ENCODE results near the gene LRRC27.

LRRC27 gene

DNA sequence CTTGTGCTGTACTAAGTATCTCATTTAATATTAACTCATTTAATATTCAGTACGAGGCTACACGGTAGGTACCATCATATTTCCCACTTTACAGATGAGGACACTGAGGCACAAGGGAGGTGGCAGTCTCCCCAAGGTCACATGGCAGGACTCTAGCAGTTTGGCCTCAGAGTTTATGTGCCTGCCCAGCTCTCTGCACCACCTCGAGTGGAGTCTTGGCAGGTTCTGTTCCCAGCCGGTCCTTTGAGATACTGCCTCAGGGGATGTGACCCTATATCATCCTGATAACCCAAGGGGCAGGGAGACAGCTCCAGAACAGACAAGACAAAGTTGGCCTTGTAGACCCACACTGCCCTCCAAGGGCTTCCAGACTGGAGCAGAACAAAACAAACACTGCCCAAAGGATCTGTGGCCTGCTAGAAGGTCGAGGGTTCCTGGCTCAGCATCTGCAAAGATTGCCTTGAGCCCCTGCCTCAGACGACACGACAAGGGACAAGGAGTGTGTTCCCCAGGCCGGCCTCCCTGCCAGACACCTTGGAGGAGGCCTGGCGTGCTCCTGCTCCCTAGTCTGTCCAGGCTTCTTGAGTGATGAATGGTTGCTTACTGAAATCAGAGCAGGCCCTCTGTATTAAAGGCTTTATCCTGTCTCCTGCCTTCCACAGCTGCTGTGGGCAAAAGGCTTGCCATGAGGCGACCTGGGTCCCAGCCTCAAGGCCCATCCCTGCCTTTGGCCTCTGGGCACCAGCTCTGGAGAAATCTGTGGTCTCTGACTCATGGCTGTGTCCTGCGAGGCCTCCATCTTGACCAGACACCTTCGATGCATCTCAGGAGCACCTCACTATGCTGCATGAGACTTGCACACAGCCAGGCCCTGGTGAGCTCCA lies 61.1 kb downstream of the LRRC27 start:
- no peak for DNase-seq

DNA sequence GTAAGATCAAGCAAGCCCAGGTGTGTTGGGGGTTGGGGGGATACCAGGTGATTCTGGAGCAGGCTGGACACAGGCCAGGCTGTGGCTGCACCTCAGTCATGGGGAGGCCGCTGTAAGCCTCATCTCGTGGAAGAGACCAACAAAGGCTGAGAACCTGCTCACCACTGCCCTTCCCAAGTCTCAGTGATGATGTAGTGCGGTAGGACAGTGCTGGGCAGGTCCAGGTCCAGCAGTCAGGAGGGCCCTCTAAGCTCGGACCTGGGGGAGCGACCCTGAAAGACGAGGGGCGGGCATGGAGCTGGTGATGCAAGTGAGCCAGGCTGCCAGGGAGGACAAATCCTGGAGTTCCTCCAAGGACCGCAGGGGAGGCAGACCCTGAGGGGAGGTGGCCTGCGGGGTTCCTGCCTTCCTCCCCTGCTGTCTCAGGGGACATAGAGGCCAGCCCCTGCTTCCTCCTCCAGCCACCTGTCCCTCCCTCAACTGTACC lies 61.7 kb downstream of the LRRC27 start:
- no peak for DNase-seq

DNA sequence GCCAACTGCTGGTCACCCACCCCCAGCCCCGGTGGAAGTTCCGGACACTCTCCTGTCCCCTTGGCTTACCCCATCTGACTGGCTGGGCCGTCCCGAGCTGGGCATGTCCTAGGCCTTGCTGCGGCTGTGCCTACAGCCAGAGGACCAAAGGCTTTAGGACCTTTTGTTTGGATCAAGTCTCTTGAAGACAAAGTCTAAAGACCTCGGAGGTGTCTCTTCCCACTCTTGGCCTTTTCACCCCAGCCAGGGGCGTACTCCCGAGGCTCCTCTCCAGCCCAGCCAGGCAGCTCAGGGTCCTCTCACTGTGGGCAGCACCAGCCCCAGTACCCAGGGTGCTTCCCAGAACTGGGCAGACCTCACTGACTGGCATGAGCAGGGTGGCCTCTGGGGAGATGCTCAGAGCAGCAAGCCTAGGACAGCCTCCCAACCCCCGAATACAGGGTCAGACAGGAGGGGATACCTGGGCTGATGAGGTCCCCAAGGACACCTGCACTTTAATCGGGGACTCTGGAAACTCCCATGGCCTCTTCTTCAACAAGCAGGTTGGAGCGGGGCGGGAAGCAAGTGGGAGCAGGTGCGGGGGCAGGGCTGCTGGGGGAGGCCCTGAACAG lies 62.3 kb downstream of the LRRC27 start:
- DNase-seq: no peak

DNA sequence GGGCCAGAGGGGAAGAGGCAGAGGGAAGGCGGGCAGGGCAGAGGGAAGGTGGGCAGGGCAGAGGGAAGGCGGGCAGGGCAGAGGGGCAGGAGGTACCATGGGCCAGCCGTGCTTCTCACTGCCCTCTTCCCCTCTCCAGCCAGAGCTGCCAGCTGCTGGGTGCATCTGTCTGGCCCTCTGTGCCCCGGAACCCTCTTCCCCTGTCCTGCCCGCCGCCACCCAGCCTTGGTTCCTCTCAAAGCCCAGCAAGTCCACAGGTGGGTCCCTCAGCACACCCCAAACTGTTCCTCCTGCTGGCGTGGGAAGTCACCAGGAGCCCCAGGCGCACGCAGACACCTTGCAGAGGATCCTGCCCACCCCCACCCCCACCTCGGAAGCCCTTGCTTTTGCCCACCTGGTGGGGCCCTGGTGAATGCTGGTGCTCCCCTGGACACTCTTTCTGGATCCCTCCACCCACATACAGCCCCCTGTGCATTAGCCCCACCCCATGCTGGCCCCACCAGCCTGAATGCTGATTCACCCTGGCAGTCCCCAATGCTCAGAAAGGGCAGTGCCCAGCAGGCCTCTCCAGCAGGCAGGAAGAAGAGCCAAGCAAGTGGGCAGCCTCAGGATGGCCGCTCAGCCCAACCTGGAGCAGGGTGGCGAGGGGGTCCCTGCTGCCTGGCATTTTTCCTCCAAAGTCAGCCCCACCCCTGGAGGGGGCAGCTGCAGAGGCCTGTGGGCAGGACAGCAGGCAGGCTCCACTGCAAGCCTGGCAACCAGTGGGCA lies 63.1 kb downstream of the LRRC27 start:
- DNase-seq: no peak

DNA sequence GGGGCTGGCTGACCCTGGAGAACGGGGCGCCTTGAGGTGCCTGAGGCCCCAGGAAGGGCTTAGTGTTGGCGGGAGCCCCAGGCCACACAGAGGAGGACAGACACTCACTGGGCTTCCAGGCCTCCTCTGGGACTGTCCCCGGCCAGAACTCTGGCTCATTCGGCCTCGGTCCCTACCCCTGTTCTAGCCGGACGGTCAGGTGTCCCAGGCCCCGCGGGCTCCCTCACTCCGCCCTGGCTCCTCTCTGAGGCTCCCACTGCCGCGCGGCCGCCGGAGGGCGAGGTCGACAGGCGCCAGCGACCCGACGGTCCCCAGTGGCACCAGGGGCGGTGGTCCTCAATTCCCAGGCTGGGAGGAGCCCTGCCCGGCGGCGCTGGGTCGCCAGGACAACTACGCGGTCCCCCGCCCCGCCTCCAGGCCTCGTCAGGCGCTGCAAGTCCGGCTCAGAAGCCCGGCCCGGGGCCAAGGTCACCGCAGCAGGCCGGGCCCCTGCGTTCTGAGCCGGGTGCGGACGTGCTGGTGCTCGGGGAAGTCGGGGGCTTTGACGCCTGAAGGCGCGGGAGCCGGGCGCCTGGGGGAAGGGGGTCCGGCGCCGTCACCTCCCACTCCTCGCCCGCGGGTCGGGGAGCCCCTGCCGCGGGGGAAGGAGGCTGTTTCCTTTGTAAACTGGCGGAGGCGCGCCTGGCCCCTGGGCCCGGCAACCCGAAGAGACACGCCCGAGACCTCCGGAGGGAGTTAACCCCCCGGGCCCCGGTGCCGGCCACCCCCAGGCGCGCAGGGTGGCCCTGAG lies 63.9 kb downstream of the LRRC27 start:
- no peak for DNase-seq

DNA sequence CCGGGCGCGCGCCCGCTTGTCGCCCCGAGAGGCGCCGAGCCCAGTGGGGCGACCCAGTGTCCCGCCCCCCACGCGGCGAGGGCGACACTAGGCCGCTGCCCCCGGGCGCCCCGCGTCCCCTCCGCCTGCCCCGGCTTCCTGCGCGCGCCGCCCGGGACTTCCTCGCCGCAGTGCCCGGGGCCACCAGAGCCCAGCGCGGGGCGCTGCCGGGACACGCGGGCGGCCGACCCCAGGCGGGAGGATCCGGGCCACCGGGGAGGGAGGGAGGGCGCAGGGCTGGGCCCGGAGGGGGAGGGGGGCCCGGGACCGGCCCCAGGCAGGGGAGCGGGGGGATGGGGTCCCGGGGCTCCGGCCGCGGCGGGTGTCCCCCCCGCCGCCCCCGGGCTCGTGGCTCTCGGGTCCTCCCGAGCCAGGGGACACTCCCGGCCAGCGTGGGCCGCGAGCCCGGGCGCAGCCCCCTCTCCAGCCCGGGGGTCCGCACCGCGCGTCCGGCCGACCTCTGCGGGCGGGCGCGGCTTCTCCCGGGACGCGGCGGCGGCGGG lies 64.6 kb downstream of the LRRC27 start:
- DNase-seq: no peak

DNA sequence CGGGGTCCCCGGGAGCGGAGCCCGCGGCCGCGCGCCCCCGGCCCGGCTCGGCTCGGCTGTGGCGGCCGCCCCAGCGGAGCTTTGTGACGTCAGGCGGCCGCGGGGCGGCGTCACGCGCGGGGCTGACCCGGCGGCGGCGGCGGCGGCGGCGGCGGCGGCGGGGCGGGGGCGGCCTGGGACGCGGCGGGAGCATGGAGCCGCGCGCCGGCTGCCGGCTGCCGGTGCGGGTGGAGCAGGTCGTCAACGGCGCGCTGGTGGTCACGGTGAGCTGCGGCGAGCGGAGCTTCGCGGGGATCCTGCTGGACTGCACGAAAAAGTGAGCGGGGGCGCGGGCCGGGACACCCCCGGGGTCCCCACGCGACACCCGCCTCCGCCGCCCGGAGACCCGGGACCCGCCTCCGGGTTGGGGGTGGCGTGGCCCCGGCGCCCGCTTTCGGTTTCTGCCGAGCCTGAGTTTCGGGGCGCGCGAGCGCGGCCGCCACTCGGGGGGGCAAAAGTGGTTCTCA lies 65.1 kb downstream of the LRRC27 start, which contains the start of gene PWWP2B:
PWWP2B (plus strand) TSS at position 165 of the 506 bp plus-strand sequence; CDS start at position 192, 27 bp downstream.
- DNase-seq: no peak

DNA sequence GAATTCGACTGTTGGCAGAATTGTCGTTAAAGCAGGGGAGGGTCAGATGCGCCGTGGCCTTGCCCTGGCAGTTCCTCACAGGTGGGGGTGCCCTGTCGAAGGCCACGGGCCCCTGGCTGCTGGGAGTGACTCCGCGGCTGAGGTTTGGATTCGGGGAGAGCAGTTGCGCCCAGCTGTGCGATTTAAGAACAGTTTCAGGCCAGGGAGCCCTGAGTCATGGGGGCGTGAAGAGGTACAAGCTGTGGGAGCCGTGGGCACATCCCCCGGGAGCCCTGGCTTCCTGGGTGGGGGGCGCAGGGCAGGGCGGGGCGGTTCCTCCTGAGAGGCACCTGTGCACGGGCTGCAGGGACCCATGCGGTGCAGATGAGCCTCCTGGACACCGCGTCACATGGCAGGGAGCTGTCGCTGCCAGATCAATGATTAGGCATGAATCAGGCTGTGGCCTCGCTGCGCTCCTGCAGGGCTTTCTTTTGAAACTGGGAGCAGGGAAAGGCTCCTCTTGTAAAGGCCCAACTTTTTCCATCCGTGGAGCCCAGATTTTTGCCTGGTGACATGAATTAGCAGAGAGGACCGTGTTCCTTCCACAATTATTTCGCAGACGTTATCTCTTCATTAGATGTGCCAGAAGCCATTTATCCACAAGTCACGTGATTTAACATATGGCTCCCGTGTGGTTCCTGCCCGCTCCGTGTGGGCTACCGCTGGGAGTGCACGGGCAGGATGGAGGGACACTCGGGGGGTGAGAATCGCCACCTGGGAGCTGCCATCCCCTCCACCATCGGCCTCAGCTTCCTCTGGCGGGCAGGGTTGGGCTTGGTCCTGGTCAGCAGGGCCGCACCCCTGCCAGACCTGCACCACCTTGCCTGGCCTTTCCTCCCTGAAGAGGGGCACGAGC lies 65.9 kb downstream of the LRRC27 start:
- DNase-seq: no peak

DNA sequence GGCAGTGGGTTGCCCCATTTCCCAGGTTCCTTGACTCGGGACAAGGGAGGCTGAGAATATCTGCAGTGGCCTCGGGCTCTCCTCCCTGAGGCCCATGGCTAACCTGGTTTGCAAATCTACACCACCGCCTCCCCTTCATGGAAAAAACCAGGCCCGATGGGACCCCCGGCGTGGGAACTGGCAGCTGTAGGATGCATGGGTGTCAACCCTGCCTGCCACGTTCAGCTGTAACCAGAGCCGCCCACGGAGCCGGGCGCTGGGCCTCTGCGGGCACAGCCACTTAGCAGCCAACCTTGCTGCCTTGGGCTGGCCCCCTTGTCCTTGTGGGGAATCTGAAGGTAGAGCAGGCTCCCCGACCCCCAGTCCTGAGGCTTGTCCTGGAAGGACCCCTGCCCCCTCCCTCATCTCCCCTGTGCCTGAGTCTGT lies 66.6 kb downstream of the LRRC27 start:
- DNase-seq: no peak

DNA sequence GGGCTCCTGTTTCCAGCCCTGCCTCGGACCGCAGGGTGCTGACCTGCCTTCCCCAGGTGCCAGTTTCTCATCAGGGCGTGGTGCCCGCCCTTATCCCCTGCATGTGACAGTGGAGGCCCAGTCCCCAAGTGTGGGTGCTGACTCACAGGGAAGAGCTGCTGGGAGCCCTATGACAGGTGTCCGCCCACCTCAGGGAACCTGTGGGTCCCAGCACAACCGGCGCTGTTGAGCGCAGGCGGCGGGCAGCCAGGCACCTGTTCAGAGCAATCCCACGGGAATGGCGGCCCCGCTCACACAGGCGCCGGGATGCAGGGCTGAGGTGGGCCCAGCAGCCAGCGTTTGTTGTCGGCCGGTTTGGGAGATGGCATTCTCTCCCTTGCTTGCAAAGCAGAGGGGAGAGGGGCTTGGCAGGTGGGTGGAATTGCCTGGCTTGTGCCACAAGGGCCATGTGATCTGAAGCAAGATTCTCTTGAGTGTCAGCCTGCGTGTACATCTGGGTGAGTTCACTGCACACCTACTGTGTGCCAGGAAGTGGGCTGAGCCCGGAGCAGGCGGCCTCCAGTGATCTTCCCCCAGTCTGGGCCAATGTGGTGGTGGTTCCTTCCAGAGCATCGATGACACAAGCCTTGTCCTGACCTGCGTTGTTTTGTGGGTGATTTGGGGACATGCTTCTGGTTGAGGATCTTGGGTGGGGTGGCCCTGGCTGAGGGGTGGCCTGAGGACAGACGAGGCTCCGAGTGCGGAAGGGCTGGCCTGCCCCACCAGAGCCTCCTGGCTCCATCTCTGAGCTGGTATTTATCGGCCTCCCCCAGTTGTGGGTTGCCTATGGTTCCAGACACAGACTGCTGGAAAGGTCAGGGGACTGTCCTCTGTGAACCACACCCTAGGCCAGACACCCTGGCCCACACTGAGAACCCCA lies 67.4 kb downstream of the LRRC27 start:
- DNase-seq: no peak

DNA sequence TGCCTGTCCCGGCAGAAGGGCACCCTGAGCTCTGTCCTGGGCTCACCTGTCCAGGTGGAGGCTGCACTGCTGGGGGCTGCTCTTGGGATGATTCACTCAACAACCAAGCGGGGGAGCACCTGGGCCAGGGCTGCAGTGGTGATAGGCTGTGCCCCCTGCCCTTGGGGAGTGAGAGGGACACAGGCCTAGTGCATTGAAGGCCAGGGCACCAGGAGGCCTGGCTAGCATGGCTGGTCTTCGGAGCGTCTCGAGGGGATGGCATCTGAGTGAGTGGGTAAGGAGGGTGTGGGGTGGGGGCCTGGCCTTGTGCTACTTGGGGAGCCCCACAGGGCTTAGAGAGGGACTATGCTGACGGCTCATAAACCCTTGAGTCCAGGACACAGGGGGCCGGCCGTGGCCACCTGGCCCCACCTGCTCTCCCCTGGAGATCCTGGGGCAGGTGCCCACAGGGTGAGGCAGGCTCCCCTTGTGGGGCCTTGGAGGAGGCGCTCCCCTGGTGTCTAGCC lies 68.1 kb downstream of the LRRC27 start:
- DNase-seq: no peak

DNA sequence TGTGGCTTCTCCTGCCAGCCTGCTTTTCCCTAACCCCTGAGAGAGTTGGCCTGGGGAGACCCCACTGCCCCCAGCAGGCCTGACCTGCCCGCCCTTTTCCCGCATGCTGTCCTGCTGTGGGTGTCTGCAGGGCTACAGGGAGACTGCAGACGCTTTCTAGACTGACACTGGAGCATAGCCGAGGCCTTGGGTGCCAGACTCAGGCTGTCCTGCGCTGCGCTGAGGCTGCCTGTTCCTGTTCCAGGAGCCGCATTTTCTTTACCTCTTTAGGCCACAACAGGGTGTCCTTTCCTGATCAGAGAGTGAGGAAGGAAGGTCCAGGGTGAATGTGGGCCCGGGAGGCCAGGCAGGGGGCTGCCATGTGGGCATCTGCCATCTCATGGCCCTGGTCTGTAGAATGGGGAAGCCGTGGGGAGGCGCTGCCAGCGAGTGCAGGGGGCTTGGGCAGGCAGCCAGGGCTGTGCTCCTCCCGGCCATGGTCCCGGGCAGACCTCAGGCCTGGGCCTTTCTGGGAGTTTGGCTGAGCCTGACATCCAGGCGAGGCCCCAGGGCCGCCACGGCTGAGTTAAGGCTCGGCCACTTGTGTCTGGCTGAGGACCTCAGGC lies 68.7 kb downstream of the LRRC27 start:
- DNase-seq: no peak

DNA sequence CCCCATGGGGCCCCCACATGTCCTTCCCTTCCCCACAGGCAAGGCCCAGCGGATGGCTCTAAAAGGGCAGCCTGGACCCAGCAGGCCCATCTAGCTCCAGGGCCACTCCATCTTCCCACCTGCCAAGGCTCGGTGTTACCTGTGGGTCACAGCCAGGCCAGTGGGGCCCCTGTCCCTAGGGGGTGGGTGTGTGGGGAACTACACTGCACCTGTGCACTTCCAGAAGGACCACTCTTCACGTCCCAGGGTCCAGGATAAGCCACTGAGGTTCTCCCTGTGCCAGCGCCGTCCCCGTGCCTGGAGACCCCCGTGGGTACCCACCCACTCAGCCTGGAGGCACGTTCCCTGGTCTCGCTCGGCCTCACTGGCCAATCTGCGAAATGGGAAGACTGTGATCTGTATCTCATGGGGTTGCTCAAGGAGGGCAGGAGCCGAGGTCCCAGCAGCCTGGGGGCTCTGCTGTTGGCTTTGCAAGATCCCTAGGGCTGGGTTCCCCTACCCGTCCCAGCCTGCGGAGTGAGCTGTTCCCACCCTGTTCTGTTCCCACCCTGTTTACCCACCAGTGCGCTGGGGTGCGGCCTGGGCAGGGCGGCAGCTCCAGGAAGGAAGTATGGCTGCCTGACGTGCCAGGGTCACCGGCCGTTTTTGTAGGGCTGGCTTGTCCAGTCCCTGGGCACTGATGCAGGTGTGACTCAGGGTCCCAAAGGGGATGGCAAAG lies 69.6 kb downstream of the LRRC27 start:
- no peak for DNase-seq

DNA sequence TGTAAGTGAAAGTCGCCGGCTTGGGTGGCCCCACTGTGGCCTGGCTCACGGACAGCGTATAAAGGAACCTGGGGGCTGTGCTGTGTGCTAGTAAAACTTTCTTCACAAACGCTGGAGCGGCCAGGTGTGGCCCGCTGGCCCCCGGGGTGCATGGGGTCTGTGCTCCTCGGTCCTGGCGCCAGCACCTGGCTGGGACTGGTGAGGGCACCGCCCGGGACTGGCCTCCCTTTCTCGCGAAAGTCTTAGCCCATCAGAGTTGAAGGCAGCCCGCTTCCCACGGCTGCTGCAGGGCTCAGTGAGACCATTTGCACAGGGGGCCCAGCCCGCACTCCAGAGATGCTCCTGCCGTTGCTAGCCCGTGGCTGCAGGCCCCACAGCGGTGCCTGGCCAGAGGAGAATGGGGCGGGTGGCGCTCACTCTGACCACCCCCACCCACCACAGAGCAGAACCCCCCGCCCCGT lies 70.8 kb downstream of the LRRC27 start:
- no peak for DNase-seq

DNA sequence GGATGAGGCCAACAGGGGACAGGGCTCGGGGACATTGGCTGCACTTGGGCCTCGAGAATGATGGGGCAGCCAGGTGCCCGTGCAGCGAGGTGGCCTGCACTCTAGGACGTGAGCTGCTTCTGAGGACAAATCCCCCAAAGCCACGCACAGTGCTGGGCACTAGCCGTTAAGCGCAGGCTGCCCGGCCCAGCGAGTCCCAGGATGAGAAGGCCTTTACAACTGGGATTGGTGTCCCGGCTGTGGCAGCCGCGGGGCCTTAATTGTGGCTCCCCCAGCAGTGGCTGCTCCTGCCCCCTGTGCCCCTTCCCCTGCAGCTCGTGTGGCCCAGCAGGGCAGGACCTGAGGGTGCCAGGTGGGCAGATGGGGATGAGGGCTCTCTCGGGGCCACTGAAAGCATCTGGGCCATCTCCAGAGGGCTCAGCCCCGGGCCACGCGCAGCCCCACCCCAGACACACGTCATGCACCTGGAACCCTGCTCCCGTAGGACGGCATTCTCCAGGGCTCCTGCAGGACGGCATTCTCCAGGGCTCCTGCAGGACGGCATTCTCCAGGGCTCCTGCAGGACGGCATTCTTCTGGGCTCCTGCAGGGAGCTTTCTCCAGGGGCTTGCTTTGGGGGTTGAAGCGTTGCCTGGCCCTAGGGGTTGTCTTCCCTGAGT lies 71.6 kb downstream of the LRRC27 start:
- no peak for DNase-seq

DNA sequence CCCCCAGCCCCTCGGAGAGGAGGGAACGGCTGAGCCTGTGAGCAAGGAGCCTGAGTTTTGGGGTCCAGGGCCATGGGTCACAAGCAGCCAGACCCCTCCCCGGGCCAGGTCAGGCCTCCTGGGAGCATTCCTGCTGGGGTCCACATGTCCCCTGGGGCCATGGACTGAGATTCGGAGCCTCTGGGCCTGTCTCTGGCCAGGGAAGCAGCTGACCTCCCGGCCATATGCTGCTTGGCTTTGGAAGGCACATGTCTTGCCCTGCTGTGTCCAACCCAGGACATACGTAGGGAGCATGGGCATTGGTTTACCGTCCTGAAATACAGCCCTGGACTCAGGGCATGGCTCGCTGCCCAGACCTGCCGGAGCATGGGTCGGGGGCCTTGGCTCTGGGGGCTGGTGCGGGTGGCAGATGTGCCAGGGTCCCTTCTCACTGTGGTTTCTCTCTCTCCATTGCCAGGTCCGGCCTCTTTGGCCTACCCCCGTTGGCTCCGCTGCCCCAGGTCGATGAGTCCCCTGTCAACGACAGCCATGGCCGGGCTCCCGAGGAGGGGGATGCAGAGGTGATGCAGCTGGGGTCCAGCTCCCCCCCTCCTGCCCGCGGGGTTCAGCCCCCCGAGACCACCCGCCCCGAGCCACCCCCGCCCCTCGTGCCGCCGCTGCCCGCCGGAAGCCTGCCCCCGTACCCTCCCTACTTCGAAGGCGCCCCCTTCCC lies 72.3 kb downstream of the LRRC27 start:
- no peak for DNase-seq

DNA sequence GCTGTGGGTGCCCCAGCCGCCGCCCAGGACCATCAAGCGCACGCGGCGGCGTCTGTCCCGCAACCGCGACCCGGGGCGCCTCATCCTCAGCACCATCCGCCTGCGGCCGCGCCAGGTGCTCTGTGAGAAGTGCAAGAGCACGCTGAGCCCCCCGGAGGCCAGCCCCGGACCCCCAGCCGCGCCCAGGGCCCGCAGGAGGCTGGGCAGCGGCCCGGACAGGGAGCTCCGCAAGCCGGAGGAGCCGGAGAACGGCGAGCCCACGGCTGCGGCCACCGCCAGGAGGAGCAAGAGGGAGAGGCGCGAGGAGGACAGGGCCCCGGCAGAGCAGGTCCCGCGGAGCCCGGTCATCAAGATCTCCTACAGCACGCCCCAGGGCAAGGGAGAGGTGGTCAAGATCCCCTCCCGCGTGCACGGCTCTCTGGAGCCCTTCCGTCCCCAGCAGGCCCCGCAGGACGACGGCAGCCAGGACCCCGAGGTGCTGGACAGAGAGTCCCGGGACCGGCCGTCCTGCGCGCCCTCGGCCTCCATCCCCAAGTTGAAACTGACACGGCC lies 73.0 kb downstream of the LRRC27 start:
- DNase-seq: no peak
